ENCODE results near the gene ABHD11.

The ABHD11 gene

GRCh38 chr7:73718905-73719805 lies 19.4 kb downstream of the ABHD11 start, which contains the start of gene STX1A:
Gene STX1A (minus strand): TSS chr7:73719669. CDS start chr7:73719631, 38 bp downstream.
- H3K36me3 ChIP-seq (replicated peaks; ENCODE audit: low read depth, low read length), result no peaks in the 10 kb centered on the region
- peak within 1 kb of the TSS; percentile 77 for H3K9ac ChIP-seq (ENCODE audit: low read length)
- H2AFZ ChIP-seq (ENCODE audit: low read depth, low read length), result peak within 1 kb of the TSS; percentile 65; the same call in 1 of the 2 replicates
- no peaks in the 10 kb centered on the region for H3K9me3 ChIP-seq (ENCODE audit: insufficient read depth, low read length)
- H3K4me1 ChIP-seq (ENCODE audit: low read length), result peaks cover 11% of the 10 kb centered on the region
- H3K4me3 ChIP-seq (ENCODE audit: low read length), result peak within 1 kb of the TSS; percentile 93
- peaks cover 5% of the 10 kb centered on the region; the same call in 1 of the 2 replicates for H3K79me2 ChIP-seq (ENCODE audit: low read length)
- 0 out of 2 replicates have a peak, but pooled peaks cover 3% of the 10 kb centered on the region for H3K27me3 ChIP-seq (ENCODE audit: low read depth, low read length)
- peak within 1 kb of the TSS; percentile 89 for H3K4me2 ChIP-seq (ENCODE audit: low read length)
- peaks cover 4% of the 10 kb centered on the region; the same call in 1 of the 2 replicates for H4K20me1 ChIP-seq (ENCODE audit: insufficient read depth, low read length)
- no peak within 1 kb of the TSS for H3K27ac ChIP-seq (ENCODE audit: low read length)
- no peak for TF ChIP-seq EZH2phosphoT487 (IDR thresholded peaks at IDR 0.05; ENCODE audit: low read depth)
- TF ChIP-seq, protein P1, sequence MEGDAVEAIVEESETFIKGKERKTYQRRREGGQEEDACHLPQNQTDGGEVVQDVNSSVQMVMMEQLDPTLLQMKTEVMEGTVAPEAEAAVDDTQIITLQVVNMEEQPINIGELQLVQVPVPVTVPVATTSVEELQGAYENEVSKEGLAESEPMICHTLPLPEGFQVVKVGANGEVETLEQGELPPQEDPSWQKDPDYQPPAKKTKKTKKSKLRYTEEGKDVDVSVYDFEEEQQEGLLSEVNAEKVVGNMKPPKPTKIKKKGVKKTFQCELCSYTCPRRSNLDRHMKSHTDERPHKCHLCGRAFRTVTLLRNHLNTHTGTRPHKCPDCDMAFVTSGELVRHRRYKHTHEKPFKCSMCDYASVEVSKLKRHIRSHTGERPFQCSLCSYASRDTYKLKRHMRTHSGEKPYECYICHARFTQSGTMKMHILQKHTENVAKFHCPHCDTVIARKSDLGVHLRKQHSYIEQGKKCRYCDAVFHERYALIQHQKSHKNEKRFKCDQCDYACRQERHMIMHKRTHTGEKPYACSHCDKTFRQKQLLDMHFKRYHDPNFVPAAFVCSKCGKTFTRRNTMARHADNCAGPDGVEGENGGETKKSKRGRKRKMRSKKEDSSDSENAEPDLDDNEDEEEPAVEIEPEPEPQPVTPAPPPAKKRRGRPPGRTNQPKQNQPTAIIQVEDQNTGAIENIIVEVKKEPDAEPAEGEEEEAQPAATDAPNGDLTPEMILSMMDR (IDR thresholded peaks at IDR 0.05; ENCODE audit: low read depth, low read length), result no peak

DNA sequence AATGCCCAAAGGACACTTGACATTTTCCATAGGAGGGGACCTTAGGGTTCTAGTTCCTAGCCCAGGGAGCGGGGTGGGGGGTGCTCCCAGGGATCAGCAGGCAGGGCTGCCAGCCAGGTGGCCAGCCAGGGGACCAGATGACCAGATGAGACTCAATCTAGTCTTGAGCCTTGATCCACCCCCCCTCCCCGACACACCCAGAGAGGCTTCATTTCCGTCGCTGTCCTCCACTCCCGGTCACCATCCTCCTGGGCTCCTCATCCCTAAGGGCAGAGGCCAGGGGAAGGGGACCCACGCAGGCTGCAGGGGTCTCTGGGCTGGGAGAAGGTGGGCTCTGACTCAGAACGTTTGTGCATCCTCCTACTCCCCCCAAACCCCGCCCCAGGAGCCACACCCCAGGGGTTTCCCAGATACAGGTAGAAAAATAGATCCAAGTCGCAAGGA lies 20.1 kb downstream of the ABHD11 start:
- H3K79me2 ChIP-seq (ENCODE audit: low read length), result peaks cover 5% of the 10 kb centered on the region; the same call in 1 of the 2 replicates
- H3K27ac ChIP-seq (ENCODE audit: low read length), result no peak overlapping the region
- 0 out of 2 replicates have a peak, but pooled peaks cover 3% of the 10 kb centered on the region for H3K27me3 ChIP-seq (ENCODE audit: low read depth, low read length)
- TF ChIP-seq EZH2phosphoT487 (IDR thresholded peaks at IDR 0.05; ENCODE audit: low read depth), result no peak
- TF ChIP-seq, protein P1 (IDR thresholded peaks at IDR 0.05; ENCODE audit: low read depth, low read length), result no peak
- peak overlapping the region; percentile 77 for H3K9ac ChIP-seq (ENCODE audit: low read length)
- H4K20me1 ChIP-seq (ENCODE audit: insufficient read depth, low read length), result peaks cover 4% of the 10 kb centered on the region; the same call in 1 of the 2 replicates
- no peaks in the 10 kb centered on the region for H3K9me3 ChIP-seq (ENCODE audit: insufficient read depth, low read length)
- peak overlapping the region; percentile 93 for H3K4me3 ChIP-seq (ENCODE audit: low read length)
- no peaks in the 10 kb centered on the region for H3K36me3 ChIP-seq (replicated peaks; ENCODE audit: low read depth, low read length)
- peak overlapping the region; percentile 88 for H3K4me2 ChIP-seq (ENCODE audit: low read length)
- H2AFZ ChIP-seq (ENCODE audit: low read depth, low read length), result no peak overlapping the region
- peaks cover 11% of the 10 kb centered on the region for H3K4me1 ChIP-seq (ENCODE audit: low read length)

GRCh38 chr7:73717991-73718405 lies 20.6 kb downstream of the ABHD11 start:
- Histone ChIP-seq H3K9me3 (ENCODE audit: insufficient read depth, low read length) (no peaks in the 10 kb centered on the region), H4K20me1 (ENCODE audit: insufficient read depth, low read length) (peaks cover 4% of the 10 kb centered on the region; the same call in 1 of the 2 replicates), H3K27ac (ENCODE audit: low read length) (no peak overlapping the region), H3K4me2 (ENCODE audit: low read length) (peak overlapping the region; percentile 88), H3K79me2 (ENCODE audit: low read length) (peaks cover 5% of the 10 kb centered on the region; the same call in 1 of the 2 replicates), H3K36me3 (replicated peaks; ENCODE audit: low read depth, low read length) (no peaks in the 10 kb centered on the region), H3K4me3 (ENCODE audit: low read length) (peak overlapping the region; percentile 93; the same call in 1 of the 2 replicates), H3K9ac (ENCODE audit: low read length) (no peak overlapping the region), H2AFZ (ENCODE audit: low read depth, low read length) (no peak overlapping the region), H3K27me3 (ENCODE audit: low read depth, low read length) (0 out of 2 replicates have a peak, but pooled peaks cover 3% of the 10 kb centered on the region), H3K4me1 (ENCODE audit: low read length) (peaks cover 11% of the 10 kb centered on the region)
- TF ChIP-seq, protein P1 (IDR thresholded peaks at IDR 0.05; ENCODE audit: low read depth, low read length), result no peak
- no peak for TF ChIP-seq EZH2phosphoT487 (IDR thresholded peaks at IDR 0.05; ENCODE audit: low read depth)
